ENCODE data around the gene HAUS3.

GRCh38 chr4:2267320-2267811 lies 25.4 kb upstream of the HAUS3 start:
- no peak for TF ChIP-seq CTCF (IDR thresholded peaks at IDR 0.05; ENCODE audit: insufficient read depth, low read length)
- TF ChIP-seq REST (IDR thresholded peaks at IDR 0.05; ENCODE audit: insufficient replicate concordance, low read depth): no peak
- TF ChIP-seq POLR2AphosphoS5 (IDR thresholded peaks at IDR 0.05; ENCODE audit: low read depth): no peak
